HG03135 (cell line): ENCODE measurements around the gene GPHN.
"Not testable (repeated sequence)": the region's sequence is repeated elsewhere in the genome, so short reads cannot be mapped to it uniquely, and the experiment has no call there.

Experiments used
- ATAC-seq: cut with Tn5 transposase; IDR thresholded peaks from one replicate; pipeline ENCODE4 v1.9.1; 2021; ENCODE audit warnings: mild to moderate bottlenecking, moderate library complexity; ENCODE audit not compliant: unreplicated experiment

GPHN gene

GRCh38 chr14:66758031-66758613 lies 250.2 kb downstream of the GPHN start:
- ATAC-seq = no peak

DNA sequence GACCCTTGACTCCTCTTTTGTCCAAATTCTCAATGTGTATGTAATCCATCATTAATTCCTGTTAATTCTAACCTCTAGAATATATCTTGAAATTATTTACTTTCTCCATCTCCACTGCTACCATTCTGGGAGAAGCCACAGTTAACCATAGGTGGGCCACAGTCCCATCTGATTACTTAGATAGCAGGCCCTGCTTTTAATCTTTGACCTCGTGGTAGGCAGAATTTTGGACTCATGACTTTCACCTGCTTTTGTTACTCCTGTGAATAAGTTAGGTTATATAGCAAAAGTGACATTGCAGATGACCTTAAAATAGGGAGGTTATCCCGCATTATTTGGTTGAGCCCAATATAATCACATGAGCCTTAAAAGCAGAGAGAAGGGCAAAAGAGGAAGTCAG lies 264.2 kb downstream of the GPHN start:
- ATAC-seq = no peak

- ATAC-seq = no peak
Measured at GRCh38 chr14:66782853-66783252, 274.9 kb downstream of the GPHN start.

DNA sequence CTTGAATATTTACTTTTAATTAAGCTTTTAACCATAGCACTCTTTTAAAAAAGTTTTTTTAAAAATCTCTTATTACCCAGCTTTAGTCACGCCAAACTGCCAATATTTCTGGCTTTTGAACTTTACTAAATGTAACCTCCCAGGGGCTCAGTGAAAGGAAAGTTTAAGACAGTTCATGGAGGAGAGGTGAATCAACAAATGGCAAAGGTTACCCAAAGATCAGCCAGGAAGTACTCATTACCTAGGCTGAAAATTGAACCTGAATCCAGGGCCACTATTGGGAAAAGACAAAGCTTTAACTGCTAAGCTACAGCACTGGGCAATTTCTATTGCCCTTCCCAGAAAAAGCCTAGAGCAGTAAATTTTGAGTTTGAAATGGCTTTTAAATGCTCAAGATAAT lies 282.2 kb downstream of the GPHN start:
- no peak for ATAC-seq

- no peak for ATAC-seq
Measured at GRCh38 chr14:66802962-66803361, 295.0 kb downstream of the GPHN start.

DNA sequence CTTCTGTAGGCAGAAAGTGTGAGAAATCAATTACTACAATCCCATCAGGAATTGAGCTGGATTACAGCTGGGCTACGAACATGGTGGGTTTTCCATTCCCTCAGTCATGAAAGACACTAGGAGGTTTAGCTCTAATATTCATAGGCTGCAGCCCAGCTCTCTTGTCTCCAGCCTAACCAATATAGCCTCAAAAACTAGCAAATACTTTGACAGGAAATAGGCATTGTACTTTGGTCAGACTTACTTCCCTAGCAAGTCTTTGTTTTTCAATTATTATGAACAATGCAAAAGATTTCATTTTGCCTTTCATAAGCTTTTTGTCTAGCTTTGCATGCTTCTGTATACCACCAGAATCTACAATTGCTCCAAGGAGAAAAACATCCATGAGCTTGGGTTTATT lies 296.2 kb downstream of the GPHN start:
- no peak for ATAC-seq

DNA sequence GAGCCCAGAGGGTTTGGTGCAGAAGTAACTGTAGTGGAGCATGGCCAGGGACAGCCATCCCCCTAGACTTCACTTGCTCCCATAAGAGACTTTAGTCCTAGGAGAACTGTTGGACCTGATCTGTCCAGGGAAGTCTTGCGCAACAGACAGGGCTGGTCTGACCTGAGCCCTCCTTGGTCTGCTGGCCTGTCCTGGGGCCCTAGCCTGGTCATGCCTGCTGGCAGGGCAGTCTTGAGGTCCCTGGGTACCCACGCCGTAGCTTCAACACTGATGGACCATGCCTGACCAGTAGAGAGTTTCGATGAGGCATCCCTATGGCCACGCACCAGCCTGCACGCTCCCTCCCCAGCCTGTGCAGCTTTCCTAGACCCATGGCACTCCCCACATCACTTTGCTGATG lies 305.7 kb downstream of the GPHN start:
- no peak for ATAC-seq

DNA sequence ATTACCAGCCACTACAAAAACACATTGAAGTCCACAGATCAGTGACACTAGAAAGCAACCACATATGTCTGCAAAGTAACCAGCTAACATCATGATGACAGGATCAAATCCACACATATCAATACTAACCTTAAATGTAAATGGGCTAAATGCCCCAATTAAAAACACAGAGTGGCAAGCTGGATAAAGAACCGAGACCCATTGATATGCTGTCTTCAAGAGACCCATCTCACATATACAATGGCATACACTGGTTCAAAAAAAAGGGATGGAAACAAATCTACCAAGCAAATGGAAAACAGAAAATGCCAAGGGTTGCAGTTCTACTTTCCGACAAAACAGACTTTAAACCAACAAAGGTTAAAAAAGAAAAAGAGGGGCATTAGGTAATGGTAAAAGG lies 307.7 kb downstream of the GPHN start:
- ATAC-seq = no peak

DNA sequence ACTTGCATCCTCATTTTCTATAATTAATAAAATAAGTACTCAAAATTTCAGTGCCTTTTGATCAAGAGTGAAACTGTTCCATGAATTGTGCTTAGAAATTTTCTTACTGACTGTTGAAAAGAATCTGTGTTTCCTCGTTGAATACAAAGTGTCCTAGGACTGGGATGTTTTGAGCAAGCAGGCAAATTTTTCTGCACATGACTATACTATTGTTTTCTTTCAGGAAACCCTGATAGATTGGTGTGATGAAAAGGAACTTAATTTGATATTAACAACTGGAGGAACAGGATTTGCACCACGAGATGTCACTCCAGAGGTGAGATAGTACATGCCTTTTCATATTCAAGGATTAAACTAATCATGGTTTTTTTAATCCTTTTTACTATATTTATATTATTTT lies 316.3 kb downstream of the GPHN start:
- no peak for ATAC-seq

GRCh38 chr14:66827182-66827581 lies 319.2 kb downstream of the GPHN start:
- no peak for ATAC-seq

DNA sequence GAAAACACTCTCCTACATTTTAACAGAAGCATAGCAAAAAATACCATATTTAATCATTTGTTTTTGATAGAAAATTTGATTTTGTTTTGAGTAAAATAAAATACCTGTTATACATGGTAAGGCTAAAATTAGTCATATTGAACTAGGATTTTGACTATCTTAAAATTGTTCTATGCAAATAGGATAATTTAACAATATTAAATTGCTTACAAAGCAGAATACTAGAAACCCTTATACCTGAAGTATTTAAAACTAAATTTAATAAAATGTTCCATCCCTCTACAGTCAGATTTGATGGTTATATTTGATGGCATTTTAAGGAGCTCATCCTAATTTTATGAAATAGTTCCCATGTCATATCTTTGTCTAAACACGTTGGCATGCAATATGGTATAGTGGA lies 323.2 kb downstream of the GPHN start:
- ATAC-seq = no peak

DNA sequence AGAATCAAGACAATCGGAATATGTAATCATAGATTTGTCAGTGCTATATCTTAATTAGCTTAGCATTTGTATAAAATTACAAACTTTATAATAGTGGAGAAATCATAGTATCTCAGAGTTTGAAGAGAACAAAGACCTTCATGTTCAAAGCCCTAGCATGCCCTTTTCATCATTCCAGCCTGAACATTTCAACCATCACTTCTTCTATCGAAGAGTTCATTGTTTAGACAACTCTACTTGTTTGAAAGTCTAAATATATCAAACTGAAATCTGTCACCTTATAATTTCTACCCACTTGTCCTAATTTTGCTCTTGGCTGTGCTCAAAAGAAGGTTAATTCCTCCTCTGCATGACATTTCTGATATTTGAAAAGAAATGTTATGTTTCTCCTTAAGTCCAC lies 325.9 kb downstream of the GPHN start:
- no peak for ATAC-seq

DNA sequence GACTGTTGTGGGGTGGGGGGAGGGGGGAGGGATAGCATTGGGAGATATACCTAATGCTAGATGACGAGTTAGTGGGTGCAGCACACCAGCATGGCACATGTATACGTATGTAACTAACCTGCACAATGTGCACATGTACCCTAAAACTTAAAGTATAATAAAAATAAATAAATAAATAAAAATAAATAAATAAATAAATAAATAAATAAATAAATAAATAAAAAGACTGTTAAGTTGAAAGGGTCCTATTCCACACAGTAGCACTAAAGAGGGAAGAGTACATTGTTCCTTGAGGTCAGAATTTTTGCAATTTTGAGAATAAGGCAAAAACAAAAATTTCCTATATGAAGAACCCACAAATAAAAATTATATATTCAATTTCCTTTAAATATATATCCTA lies 329.5 kb downstream of the GPHN start:
- not testable (repeated sequence) for ATAC-seq

GRCh38 chr14:66842911-66843512 lies 335.1 kb downstream of the GPHN start:
- no peak for ATAC-seq

DNA sequence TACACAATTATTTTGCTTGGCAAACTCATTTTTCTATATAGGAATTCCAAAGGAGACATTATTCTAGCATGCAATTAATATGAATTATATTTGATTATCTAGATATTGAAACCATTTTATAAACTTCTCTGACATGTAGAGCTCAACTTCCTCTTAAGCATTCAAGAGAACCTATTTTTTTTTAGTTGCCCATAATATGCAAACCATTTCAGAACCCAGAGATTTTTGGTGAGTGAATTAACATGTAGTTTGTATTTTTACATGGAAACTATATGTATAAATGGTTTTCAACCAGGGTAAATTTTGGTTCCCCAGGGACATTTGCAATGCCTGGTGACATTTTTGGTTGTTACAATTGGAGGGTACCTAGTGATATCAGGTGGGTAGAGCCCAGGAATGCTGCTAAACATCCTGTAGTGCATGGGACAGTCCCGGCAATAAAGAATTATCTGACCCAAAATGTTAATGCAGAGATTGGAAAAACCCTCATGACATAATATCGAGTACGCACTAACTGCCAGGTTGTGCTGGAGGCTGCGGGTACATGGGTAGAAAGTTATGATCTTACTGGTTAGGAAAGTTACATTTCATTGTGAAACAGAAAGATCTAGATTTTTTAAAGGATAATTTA lies 342.4 kb downstream of the GPHN start:
- ATAC-seq = no peak

- ATAC-seq = no peak
Measured at GRCh38 chr14:66853311-66853710, 345.4 kb downstream of the GPHN start.

DNA sequence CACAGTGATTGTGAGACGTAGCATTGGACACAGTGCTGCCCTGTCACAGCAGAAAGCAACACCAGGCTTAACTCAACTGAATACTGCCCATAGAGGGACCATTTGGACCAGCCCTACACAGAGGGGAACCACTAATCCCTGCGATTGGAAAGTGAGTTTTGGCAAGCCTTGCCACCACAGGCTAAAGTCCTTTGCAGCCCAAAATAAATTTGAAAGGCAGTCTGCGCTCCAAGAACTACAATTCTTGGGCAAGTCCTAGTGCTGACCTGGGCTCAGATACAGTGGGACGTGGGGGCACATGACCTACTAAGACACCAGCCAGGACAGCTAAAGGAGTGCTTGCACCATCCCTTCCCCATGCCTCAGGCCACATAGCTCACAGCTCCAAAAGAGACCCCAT lies 349.9 kb downstream of the GPHN start:
- no peak for ATAC-seq

DNA sequence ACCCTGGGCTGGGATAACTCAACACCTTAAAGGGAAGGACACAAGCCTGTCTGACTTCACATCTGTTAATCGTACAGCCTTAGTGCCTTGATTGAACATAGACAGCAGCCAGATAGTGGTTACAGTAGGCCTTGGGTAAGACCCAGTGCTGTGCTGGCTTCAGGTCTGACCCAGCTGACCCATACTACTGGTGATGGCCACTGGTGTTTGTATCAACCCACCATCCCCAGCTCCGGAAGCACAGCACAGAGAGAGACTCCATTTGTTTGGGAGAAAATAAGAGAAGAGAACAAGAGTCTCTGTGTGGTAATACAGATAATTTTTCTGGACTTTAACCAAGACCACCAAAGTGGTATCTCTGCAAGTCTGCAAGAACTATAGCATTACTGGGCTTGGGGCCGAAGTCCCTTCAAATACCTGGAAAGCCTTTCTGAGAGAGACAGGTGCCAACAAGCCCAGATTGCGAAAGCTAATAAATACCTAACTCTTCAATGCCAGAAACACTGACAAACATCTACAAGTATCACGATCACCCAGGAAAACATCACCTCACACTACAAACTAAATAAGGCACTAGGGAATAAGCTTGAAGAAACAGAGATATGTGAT lies 351.2 kb downstream of the GPHN start:
- no peak for ATAC-seq

- ATAC-seq = no peak
Measured at GRCh38 chr14:66881596-66881995, 373.6 kb downstream of the GPHN start.

- no peak for ATAC-seq
Measured at GRCh38 chr14:66884149-66884548, 376.2 kb downstream of the GPHN start.

DNA sequence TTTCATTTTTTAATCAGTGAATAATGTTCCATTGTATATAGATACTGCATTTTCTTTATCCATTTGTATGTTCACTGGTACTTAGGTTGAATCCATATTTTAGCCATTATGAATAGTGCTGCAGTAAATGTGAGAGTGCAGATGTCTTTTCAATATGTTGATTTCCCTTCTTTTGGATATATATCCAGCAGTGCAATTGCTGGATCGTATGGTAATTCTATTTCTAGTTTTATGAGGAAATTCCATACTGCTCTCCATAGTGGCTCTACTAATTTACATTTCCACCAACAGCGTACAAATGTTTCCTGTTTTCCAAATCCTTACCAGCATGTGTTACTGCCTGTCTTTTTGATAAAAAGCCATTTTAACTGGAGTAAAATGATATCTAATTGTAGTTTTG lies 392.8 kb downstream of the GPHN start:
- ATAC-seq = no peak

- ATAC-seq = no peak
Measured at GRCh38 chr14:66910311-66910840, 402.4 kb downstream of the GPHN start.
